WTC11 (cell line): ENCODE measurements around the gene RETREG1. TPM values are rescaled to one million over a fixed set of nuclear protein-coding genes. Genes with fewer than 3 reads are reported as not detected.

Experiments
- ATAC-seq: fragments of 200-7000 bp; cut with Tn5 transposase; 2 replicates; pipeline ENCODE4 v1.10.0; 2021; ENCODE audit warnings: mild to moderate bottlenecking, moderate library complexity
- CTCF ChIA-PET: fragments of 300-600 bp; sonication (Branson Sonifier 250); formaldehyde crosslinking; loops from one replicate; lab custom pipeline; 2021; ENCODE audit warnings: antibody characterized with exemption; lab: Charles Lee
- POLR2A ChIA-PET: fragments of 350-600 bp; sonication (Branson Sonifier 250); formaldehyde crosslinking; loops from one replicate; lab custom pipeline; 2021; ENCODE audit warnings: antibody characterized with exemption; lab: Charles Lee
- DNase-seq: peaks from one replicate; pipeline ENCODE4 v3.0.0; 2021; ENCODE audit warnings: low spot score
- H3K27ac Mint-ChIP-seq: 2 replicates; pipeline ENCODE4 v1.8.0; 2021; ENCODE audit warnings: mixed read lengths
- H3K27me3 Mint-ChIP-seq: 2 replicates; pipeline ENCODE4 v1.8.0; 2021; ENCODE audit warnings: low read depth, mild to moderate bottlenecking, moderate library complexity, mixed read lengths
- H3K36me3 Mint-ChIP-seq: 2 replicates; pipeline ENCODE4 v1.8.0; 2021; ENCODE audit warnings: mixed read lengths
- H3K4me1 Mint-ChIP-seq: 2 replicates; pipeline ENCODE4 v1.8.0; 2022; ENCODE audit warnings: mixed read lengths
- H3K4me3 Mint-ChIP-seq: 2 replicates; pipeline ENCODE4 v1.8.0; 2021; ENCODE audit warnings: mild to moderate bottlenecking, moderate library complexity, mixed read lengths
- H3K9me3 Mint-ChIP-seq: 2 replicates; pipeline ENCODE4 v1.8.0; 2021; ENCODE audit warnings: mixed read lengths
- ATF2 ChIP-seq: sonication (generic); formaldehyde crosslinking; IDR thresholded peaks from 2 replicates; pipeline ENCODE4 v1.8.1; 2022; ENCODE audit warnings: low read depth, missing genetic modification reagents, borderline replicate concordance
- ATF3 ChIP-seq: sonication (generic); formaldehyde crosslinking; conservative IDR thresholded peaks from 2 replicates; pipeline ENCODE4 v1.8.1; 2022; ENCODE audit warnings: mild to moderate bottlenecking, missing genetic modification reagents
- CBFB ChIP-seq: sonication (generic); formaldehyde crosslinking; IDR thresholded peaks from 2 replicates; pipeline ENCODE4 v1.8.1; 2022; ENCODE audit warnings: mild to moderate bottlenecking, low read depth, missing genetic modification reagents
- CREB1 ChIP-seq: sonication (generic); formaldehyde crosslinking; IDR thresholded peaks from 2 replicates; pipeline ENCODE4 v1.8.0; 2023; ENCODE audit warnings: mild to moderate bottlenecking, missing genetic modification reagents
- CTCF ChIP-seq: fragments of 200-600 bp; IDR thresholded peaks from 2 replicates; pipeline ENCODE4 v1.8.0; 2022; ENCODE audit warnings: antibody characterized with exemption
- E2F1 ChIP-seq: sonication (generic); formaldehyde crosslinking; IDR thresholded peaks from 2 replicates; pipeline ENCODE4 v1.8.0; 2022; ENCODE audit warnings: mild to moderate bottlenecking, missing genetic modification reagents
- E2F5 ChIP-seq: sonication (generic); formaldehyde crosslinking; IDR thresholded peaks from 2 replicates; pipeline ENCODE4 v1.8.1; 2022; ENCODE audit warnings: mild to moderate bottlenecking, moderate library complexity, missing genetic modification reagents
- ELF4 ChIP-seq: sonication (generic); formaldehyde crosslinking; IDR thresholded peaks from 2 replicates; pipeline ENCODE4 v1.8.1; 2022; ENCODE audit warnings: low read depth, mild to moderate bottlenecking, moderate library complexity, missing genetic modification reagents
- ERG ChIP-seq: fragments of 250-450 bp; sonication (Bioruptor Pico); IDR thresholded peaks from 2 replicates; pipeline ENCODE4 v1.8.0; 2021; ENCODE audit warnings: mild to moderate bottlenecking
- ESRRA ChIP-seq: sonication (generic); formaldehyde crosslinking; IDR thresholded peaks from 2 replicates; pipeline ENCODE4 v1.8.1; 2022; ENCODE audit warnings: mild to moderate bottlenecking, missing genetic modification reagents, borderline replicate concordance
- FOXJ3 ChIP-seq: sonication (generic); formaldehyde crosslinking; IDR thresholded peaks from 2 replicates; pipeline ENCODE4 v1.9.0; 2021; ENCODE audit warnings: missing genetic modification reagents, mild to moderate bottlenecking, borderline replicate concordance
- MLX ChIP-seq: sonication (generic); formaldehyde crosslinking; IDR thresholded peaks from 2 replicates; pipeline ENCODE4 v1.8.1; 2023; ENCODE audit warnings: mild to moderate bottlenecking, missing genetic modification reagents, moderate library complexity
- NFE2L1 ChIP-seq: sonication (generic); formaldehyde crosslinking; IDR thresholded peaks from 2 replicates; pipeline ENCODE4 v1.8.1; 2023; ENCODE audit warnings: missing genetic modification reagents
- NFYB ChIP-seq: sonication (generic); formaldehyde crosslinking; conservative IDR thresholded peaks from 2 replicates; pipeline ENCODE4 v1.8.0; 2022; ENCODE audit warnings: low read depth, missing genetic modification reagents
- NR1H2 ChIP-seq: sonication (generic); formaldehyde crosslinking; IDR thresholded peaks from 2 replicates; pipeline ENCODE4 v1.9.0; 2021; ENCODE audit warnings: mild to moderate bottlenecking, moderate library complexity, missing genetic modification reagents
- PREB ChIP-seq: sonication (generic); formaldehyde crosslinking; IDR thresholded peaks from 2 replicates; pipeline ENCODE4 v1.8.1; 2022; ENCODE audit warnings: mild to moderate bottlenecking, missing genetic modification reagents, moderate library complexity, borderline replicate concordance
- TCF7 ChIP-seq: sonication (generic); formaldehyde crosslinking; IDR thresholded peaks from 2 replicates; pipeline ENCODE4 v1.8.0; 2022; ENCODE audit warnings: mild to moderate bottlenecking, low read depth, missing genetic modification reagents, moderate library complexity
- USF2 ChIP-seq: sonication (generic); formaldehyde crosslinking; IDR thresholded peaks from 2 replicates; pipeline ENCODE4 v1.8.1; 2023; ENCODE audit warnings: mild to moderate bottlenecking, missing genetic modification reagents, moderate library complexity
- ZNF121 ChIP-seq: sonication (generic); formaldehyde crosslinking; IDR thresholded peaks from 2 replicates; pipeline ENCODE4 v1.8.0; 2023; ENCODE audit warnings: missing genetic modification reagents
- ZNF263 ChIP-seq: sonication (generic); formaldehyde crosslinking; IDR thresholded peaks from 2 replicates; pipeline ENCODE4 v1.8.1; 2022; ENCODE audit warnings: low read depth, mild to moderate bottlenecking, moderate library complexity, missing genetic modification reagents
- ZNF281 ChIP-seq: sonication (generic); formaldehyde crosslinking; IDR thresholded peaks from 2 replicates; pipeline ENCODE4 v1.8.0; 2023; ENCODE audit warnings: mild to moderate bottlenecking, missing genetic modification reagents
- ZNF423 ChIP-seq: fragments of 250-450 bp; sonication (Bioruptor Pico); IDR thresholded peaks from 2 replicates; pipeline ENCODE4 v2.1.2; 2022; ENCODE audit warnings: mild to moderate bottlenecking, moderate library complexity
- total RNA-seq: library from RNA; stranded (reverse); gene quantifications from 3 replicates; pipeline ENCODE4 v1.2.3, GENCODE V29; 2021

The RETREG1 gene
- total RNA-seq, 1 experiment from 2014 or later, result 2.2 TPM

GRCh38 chr5:16464231-16464630 is 152.6 kb downstream of the RETREG1 start:
- ChIA-PET POLR2A (interaction anchor here (0.5 kb wide), 1 partner anchor 10 kb away, joined by 4 read pairs; no protein-coding TSS in a partner anchor), CTCF (no interaction called here)
- no peaks in the 10 kb centered on the region for H3K27me3 Mint-ChIP-seq
- no peak for ATAC-seq
- H3K27ac Mint-ChIP-seq, result no peak overlapping the region
- TF ChIP-seq USF2 (CRISPR knock-in tag) (no peak), ZNF281 (CRISPR knock-in tag) (no peak), ATF2 (CRISPR knock-in tag) (no peak), CBFB (CRISPR knock-in tag) (no peak), ZNF121 (CRISPR knock-in tag) (no peak), CTCF (no peak), ATF3 (CRISPR knock-in tag) (no peak), ELF4 (CRISPR knock-in tag) (no peak), ERG (CRISPR knock-in tag) (no peak)
- TF ChIP-seq, all 79 proteins: peak for 0
- H3K9me3 Mint-ChIP-seq, result no peaks in the 10 kb centered on the region
- peaks cover 29% of the 10 kb centered on the region for H3K4me1 Mint-ChIP-seq
- peaks cover 39% of the 10 kb centered on the region for H3K36me3 Mint-ChIP-seq
- DNase-seq, result no peak
- H3K4me3 Mint-ChIP-seq, result peak overlapping the region; percentile 97

GRCh38 chr5:16461782-16462181 is 155.0 kb downstream of the RETREG1 start:
- CTCF ChIA-PET, result no interaction called here
- Mint-ChIP-seq H3K4me1 (peaks cover 20% of the 10 kb centered on the region), H3K27ac (no peak overlapping the region), H3K9me3 (no peaks in the 10 kb centered on the region), H3K27me3 (no peaks in the 10 kb centered on the region), H3K36me3 (peaks cover 48% of the 10 kb centered on the region), H3K4me3 (no peak overlapping the region)
- POLR2A ChIA-PET, result no interaction called here
- no peak for ATAC-seq
- DNase-seq, result no peak
- no peak for TF ChIP-seq NFYB (CRISPR knock-in tag)
- no peak for TF ChIP-seq MLX (CRISPR knock-in tag)
- no peak for TF ChIP-seq E2F5
- TF ChIP-seq ATF3 (CRISPR knock-in tag), result no peak
- TF ChIP-seq ZNF423, result no peak
- no peak for TF ChIP-seq PREB (CRISPR knock-in tag)
- no peak for TF ChIP-seq FOXJ3 (CRISPR knock-in tag)
- TF ChIP-seq NR1H2 (CRISPR knock-in tag), result no peak
- no peak for TF ChIP-seq TCF7 (CRISPR knock-in tag)
- TF ChIP-seq ZNF263 (CRISPR knock-in tag), result no peak
- no peak for TF ChIP-seq NFE2L1 (CRISPR knock-in tag)
- no peak for TF ChIP-seq ESRRA
- TF ChIP-seq CREB1 (CRISPR knock-in tag), result no peak
- TF ChIP-seq E2F1, result no peak
